22Rv1 (cell line): ENCODE results near the gene CFAP251.
"Not testable (repeated sequence)": the region's sequence is repeated elsewhere in the genome, so short reads cannot be mapped to it uniquely, and the experiment has no call there.

Source experiments
- H3K27ac ChIP-seq: fragments of 450-650 bp; 2 replicates; pipeline ENCODE4 v1.5.1; 2017
- ZFX ChIP-seq: fragments of 450-650 bp; IDR thresholded peaks from 2 replicates; pipeline ENCODE4 v1.6.1; 2017; ENCODE audit warnings: antibody characterized with exemption, borderline replicate concordance
- TF ChIP-seq, protein P1 (sequence below): fragments of 450-650 bp; IDR thresholded peaks from 2 replicates; pipeline ENCODE4 v1.5.1; 2017; ENCODE audit warnings: mild to moderate bottlenecking

The CFAP251 gene

DNA sequence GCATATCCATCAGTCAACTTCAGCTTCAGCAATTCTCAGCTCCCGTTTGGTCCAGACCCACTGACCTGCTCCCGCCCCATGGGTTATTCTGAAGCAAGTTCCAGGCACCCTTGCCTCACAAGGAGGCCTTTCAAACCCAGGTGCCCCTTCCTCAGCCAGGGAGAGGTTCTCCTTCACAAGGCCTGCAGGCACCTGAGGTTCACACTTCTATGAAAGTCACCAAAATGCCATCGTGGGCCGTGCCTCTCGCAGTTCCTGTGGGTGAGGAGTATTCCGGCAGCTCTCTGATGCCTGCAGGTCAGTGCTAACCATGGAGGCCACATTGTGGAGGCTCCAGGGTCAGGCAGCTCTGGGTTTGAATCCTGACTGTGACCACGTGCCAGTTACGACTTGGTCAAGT is 63.1 kb downstream of the CFAP251 start:
- H3K27ac ChIP-seq = no peak overlapping the region
- TF ChIP-seq, protein P1, sequence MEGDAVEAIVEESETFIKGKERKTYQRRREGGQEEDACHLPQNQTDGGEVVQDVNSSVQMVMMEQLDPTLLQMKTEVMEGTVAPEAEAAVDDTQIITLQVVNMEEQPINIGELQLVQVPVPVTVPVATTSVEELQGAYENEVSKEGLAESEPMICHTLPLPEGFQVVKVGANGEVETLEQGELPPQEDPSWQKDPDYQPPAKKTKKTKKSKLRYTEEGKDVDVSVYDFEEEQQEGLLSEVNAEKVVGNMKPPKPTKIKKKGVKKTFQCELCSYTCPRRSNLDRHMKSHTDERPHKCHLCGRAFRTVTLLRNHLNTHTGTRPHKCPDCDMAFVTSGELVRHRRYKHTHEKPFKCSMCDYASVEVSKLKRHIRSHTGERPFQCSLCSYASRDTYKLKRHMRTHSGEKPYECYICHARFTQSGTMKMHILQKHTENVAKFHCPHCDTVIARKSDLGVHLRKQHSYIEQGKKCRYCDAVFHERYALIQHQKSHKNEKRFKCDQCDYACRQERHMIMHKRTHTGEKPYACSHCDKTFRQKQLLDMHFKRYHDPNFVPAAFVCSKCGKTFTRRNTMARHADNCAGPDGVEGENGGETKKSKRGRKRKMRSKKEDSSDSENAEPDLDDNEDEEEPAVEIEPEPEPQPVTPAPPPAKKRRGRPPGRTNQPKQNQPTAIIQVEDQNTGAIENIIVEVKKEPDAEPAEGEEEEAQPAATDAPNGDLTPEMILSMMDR = no peak
- no peak for TF ChIP-seq ZFX

DNA sequence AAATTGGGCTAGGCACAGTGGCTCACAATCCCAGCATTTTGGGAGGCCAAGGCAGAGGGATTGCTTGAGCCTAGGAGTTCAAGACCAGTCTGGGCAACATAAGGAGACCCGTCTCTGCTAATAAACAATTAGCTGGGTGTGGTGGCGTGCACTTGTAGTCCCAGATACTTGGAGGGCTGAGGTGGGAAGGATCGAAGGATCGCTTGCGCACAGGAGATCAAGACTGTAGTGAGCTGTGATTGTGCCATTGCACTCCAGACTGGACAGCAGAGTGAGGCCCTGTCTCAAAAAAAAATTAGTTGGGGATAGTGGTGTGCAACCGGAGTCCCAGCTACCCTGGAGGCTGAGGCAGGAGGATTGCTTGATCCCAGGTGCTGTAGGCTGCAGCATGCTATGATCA is 64.6 kb downstream of the CFAP251 start:
- TF ChIP-seq, protein P1 = no peak
- TF ChIP-seq ZFX = no peak
- H3K27ac ChIP-seq = no peak overlapping the region

DNA sequence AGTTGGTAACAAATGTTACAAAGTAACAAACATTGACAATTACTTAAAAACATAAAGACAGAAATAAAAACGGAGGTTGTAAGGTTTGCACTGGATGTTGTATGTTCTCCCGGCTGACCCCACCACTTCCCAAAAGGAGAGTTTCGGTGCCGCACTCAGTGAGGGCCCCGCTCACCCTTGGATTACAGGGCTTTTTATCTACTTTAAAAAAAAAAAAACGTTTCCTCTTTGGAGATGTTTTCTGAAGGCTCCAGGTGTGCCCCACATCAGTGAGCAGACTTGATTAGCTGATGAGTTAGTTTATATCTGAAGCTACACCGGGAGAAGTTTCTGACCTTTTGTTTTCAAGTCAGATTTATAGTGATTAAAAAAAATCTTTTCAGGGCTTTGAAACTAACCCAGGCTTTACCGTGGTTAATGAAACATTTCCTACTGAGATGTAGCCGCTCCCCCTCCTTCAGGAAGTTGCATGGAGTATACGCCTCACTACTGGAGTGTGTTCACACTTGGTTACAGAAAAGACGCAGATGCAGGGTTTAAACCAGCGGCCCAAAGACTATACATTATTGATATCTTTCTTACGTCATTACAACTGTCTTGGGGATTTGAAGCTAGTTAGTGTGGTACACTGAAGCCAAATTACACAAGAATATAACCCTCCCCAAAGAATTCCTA is 65.3 kb downstream of the CFAP251 start:
- no peak overlapping the region for H3K27ac ChIP-seq
- no peak for TF ChIP-seq ZFX
- TF ChIP-seq, protein P1 = no peak

DNA sequence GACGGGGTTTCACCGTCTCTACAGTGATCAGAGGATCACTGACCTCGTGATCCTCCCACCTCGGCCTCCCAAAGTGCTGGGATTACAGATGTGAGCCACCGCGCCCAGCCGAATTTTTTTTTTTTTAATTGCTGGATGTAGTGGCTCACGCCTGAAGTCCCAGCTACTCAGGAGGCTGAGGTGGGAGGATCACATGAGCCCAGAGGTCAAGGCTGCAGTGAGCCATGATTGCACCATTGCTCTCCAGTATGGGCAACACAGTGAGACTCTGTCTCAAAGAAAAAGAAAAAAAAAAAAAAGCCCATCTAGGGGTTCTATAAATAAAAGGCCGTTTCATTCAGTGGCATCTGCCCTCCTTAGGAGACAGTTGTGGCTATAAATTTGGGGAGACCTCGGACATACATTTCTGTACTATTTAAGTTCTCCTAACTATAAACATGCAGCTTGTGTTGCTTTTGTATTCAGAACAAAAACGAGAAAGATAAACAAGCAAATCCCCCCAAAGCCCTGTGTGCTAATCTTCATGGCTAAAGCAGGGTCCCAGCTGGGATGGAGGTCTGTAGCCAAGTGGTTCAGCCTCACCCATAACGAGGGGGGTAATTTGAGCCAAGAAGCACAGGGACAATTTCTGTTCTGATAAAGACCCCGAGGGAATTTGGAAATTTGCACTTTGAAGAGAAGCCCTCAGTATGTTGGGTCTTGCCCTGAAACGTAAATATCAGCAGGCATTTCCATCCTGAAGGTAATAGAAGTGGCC is 68.3 kb downstream of the CFAP251 start:
- no peak for TF ChIP-seq ZFX
- no peak overlapping the region for H3K27ac ChIP-seq

DNA sequence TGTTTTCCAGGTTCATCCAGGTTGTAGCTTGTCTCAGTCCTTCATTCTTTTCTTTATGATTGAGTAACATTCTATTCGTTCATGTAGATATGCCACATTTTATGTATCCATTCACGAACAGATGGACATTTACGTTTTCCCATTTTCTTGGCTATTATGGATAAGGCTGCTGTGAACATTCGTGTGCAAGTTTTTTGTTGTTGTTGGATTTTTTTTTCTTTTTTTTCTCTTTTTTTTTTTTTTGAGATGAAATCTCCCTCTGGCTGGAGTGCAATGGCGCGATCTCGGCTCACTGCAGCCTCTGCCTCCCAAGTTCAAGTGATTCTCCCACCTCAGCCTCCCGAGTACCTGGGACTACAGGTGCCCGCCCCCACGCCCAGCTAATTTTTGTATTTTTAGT is 70.1 kb downstream of the CFAP251 start:
- not testable (repeated sequence) for H3K27ac ChIP-seq

DNA sequence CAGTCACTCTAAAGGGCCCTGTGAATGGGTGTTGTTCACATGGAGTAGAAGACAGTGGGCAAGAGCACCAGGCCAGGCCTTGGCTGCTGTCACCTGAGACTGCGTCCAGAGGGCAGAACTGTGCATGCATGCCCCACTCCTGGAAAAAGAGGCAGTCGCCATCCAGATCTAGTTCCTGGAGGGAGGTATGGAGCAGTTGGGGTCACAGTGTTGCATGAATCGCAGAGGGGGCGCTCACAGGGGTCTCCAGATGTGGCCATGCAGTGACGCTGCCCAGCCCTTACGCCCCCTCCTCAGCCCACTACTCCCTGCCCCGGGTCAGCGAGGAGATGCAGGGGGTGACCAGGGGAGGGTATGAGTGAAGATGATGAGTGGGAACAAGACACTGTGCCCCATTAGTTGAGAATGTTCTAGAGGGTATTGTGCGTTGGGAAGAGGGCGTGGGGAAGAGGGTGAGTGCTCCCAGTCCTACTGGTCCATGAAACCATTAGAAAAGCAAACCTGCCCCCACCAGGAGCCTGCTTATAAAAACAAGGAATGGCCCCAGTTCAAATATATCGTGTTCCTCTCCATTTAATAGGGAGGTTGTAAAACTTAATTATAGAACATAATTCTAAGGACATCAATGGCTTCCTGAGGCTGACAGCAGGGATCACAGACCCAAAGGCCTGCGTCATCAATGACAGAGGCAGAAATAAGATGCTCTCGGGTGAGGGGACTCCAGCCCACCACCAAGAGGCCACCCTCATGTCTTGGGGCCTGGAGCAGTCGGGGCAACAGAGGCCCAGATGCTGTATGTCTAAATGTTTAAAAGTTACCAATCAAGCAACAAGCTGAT is 71.1 kb downstream of the CFAP251 start:
- no peak for TF ChIP-seq ZFX
- TF ChIP-seq, protein P1 = no peak
- H3K27ac ChIP-seq = no peak overlapping the region

DNA sequence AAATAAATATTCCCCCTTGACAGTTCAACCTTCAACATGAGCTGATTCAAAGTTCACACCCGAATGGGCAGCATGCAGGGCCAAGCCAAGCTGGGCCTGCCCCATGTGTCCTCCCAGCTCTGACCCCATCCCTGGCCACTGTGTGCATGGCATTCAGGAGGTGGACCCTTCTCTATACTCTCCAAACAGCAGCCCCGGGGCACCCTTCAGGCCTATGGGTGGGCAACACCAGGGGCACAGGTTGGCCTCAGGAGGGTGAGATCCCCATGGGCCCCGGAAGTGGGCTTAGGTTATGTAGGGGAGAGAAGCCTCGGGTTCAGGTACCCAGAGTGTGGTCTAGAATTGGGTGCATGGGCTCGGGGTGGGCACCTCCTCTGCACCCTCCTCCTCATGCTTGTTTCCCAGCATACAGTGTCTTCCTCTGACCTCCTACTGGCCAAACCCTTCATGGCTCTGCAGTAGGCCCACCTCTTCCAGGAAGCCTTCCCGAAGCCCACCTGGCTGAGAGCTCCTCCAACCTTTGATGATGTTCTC is 71.8 kb downstream of the CFAP251 start:
- no peak for TF ChIP-seq ZFX
- TF ChIP-seq, protein P1 = no peak
- no peak overlapping the region for H3K27ac ChIP-seq
